GM19099 (cell line): ENCODE results near the gene CCDC91.

ENCODE experiments used
- POLR2A ChIP-seq: IDR thresholded peaks from 3 replicates; pipeline ENCODE4 v1.6.1; 2011; ENCODE audit warnings: low read depth; ENCODE audit not compliant: insufficient read length; ENCODE audit errors: extremely low read depth

The CCDC91 gene

DNA sequence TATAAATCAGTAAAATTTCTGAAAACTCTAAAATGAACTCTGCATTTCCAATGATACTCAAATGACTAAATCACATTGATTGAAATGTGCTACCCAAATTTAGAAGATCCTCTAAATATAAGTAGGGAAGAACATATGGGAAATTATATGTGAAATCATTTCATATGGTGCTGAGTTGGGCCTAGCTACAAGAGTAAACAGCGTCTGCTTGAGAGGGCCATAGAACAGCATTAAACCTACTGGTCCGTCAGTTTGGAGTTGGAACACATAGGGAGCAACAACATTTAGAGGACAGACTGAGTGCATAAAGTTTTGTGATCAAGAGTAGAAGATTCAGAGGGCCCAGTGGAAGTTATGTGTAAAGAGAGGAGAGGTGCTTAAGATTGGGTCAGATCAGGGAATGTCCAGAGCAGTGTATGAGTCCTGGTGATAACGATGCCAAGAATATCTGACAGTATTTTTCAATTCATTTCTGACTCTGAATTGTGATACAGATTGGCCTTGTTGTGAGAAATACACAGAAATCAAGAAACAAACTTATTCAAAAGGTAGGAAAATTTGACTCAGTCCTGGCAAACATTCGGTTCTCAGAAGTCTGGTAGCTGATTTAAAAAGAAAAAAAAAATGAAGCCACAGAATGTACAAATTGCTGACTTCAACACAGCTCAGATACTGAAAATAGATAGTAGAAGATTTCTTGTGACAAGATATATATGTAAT, 362.2 kb downstream of the CCDC91 start:
- TF ChIP-seq POLR2A: no peak

- TF ChIP-seq POLR2A: no peak
Observed at GRCh38 chr12:28555748-28556147, 365.5 kb downstream of the CCDC91 start.

- TF ChIP-seq POLR2A: no peak
Observed at GRCh38 chr12:28558250-28558649, 368.0 kb downstream of the CCDC91 start.

- no peak for TF ChIP-seq POLR2A
Observed at GRCh38 chr12:28563286-28563685, 373.0 kb downstream of the CCDC91 start.

DNA sequence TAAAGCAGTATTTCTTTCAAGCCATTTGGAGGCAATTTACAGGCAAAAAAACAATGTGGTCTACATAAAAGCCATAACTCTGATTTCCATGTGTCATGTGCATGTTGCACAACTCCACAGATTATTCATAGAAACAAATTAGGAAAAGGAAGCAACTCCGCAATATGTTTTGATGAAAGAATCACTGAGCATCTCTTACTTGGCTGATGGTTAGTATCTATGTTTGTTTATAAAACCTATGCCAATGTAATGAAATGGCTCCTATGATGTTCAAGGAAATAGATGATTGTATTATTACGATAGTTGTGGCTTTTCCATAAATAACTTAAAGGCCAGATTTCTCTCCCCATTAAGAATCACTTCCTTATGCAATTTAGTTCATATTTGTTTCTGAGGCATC, 373.7 kb downstream of the CCDC91 start:
- no peak for TF ChIP-seq POLR2A

- TF ChIP-seq POLR2A: no peak
Observed at GRCh38 chr12:28568118-28568517, 377.9 kb downstream of the CCDC91 start.

GRCh38 chr12:28568704-28569103, 378.4 kb downstream of the CCDC91 start:
- no peak for TF ChIP-seq POLR2A

DNA sequence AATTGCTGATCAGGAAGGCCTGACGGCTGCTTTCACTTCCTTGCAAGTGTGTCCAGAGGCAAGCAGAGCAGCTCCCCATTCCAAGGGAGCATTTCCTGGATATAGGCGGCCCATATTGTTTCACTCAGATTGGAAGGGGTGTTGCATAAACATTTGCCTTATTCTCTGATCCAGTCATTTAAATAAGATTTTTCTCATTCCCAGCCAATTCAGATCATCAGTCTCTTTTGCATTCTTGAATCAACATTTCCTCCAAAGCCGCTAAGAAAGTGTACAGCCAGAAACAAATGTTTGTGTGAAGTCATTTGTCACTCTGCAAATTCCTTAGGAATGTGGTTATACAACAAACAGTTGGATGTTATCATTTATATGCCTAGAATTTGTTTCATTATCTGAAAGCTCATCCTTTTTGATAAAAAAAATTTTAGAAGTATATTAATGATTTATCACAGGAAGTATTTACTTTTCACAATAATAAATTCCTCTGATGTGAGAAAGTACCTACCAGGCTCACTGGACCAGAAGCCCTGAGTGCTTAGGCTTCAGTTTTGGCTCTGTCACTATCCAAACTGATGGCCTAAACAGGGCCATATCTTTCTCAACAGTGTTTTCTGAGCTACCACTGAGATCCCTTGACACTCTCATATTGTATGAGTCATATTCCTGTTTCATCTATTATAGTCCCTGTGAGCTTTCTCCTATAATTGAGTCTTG, 379.6 kb downstream of the CCDC91 start:
- TF ChIP-seq POLR2A: no peak

- no peak for TF ChIP-seq POLR2A
Observed at GRCh38 chr12:28570811-28571210, 380.6 kb downstream of the CCDC91 start.

GRCh38 chr12:28574746-28575592, 384.7 kb downstream of the CCDC91 start:
- TF ChIP-seq POLR2A: no peak

DNA sequence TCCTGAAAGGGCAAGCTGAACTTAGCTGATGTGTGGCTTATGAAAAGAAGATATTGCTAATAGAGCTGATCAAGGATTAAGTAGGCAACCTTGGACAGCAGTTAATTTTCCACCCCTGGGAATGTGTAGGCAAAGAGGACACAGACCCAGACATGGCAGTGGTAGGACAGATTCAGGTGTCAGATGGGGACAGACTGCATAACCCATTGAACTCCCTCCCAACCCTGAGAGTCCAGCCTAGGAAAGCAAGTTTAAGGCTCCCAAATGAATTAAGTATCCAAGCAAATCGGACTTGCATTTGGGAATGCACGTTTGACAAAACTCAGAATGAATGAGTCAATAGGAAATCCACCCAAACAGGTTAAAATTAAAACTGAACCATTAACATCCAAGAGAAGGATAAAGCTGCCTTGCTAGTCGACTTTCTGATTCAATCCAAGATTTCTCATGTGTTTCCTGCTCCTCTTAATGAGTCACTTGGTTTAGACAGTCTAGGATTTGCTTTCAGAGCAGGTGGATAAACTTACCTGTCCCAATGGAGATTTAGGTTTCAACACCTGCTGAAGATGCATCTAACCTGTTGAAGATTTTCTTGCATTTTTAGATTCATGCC, 385.4 kb downstream of the CCDC91 start:
- TF ChIP-seq POLR2A: no peak

DNA sequence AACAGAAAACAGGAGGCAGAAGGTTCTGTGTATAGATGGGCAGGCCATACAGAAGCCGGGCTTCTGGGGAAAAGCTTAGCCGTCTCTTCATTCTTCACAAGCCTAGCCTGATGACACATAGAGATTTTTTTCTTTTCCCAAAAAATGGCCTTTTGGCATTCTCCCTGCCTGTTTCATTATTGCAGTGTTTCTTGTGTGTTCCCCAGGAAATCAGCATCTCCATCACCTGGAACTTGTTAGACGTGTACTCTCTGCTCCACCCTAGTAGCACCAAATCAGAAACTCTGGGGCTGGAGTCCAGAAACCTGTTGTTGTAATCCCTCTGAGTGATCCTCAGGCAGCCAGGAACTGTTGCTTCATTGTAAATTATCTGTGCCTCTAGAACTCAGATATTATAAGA, 388.1 kb downstream of the CCDC91 start:
- no peak for TF ChIP-seq POLR2A

GRCh38 chr12:28578833-28579252, 388.6 kb downstream of the CCDC91 start:
- TF ChIP-seq POLR2A: no peak

GRCh38 chr12:28582672-28583376, 392.6 kb downstream of the CCDC91 start:
- TF ChIP-seq POLR2A: no peak
